GM21528 (cell line): ENCODE results near the gene IQSEC3.

Experiments used
- ATAC-seq: cut with Tn5 transposase; IDR thresholded peaks from one replicate; pipeline ENCODE4 v1.9.1; 2021; ENCODE audit warnings: mild to moderate bottlenecking, moderate library complexity; ENCODE audit not compliant: unreplicated experiment, low FRiP score

Gene IQSEC3

GRCh38 chr12:191541-191940 lies 125.0 kb downstream of the IQSEC3 start:
- ATAC-seq: no peak

GRCh38 chr12:193261-193660 lies 126.7 kb downstream of the IQSEC3 start:
- ATAC-seq: no peak

GRCh38 chr12:194276-194675 lies 127.7 kb downstream of the IQSEC3 start:
- ATAC-seq: no peak

- ATAC-seq: no peak
Measured at GRCh38 chr12:195156-195555, 128.6 kb downstream of the IQSEC3 start.

- no peak for ATAC-seq
Measured at GRCh38 chr12:195951-196350, 129.4 kb downstream of the IQSEC3 start.

GRCh38 chr12:196436-196835 lies 129.9 kb downstream of the IQSEC3 start:
- ATAC-seq: no peak

- ATAC-seq: no peak
Measured at GRCh38 chr12:197347-197746, 130.8 kb downstream of the IQSEC3 start.

- ATAC-seq: no peak
Measured at GRCh38 chr12:197911-198695, 131.5 kb downstream of the IQSEC3 start.

- no peak for ATAC-seq
Measured at GRCh38 chr12:198705-199104, 132.1 kb downstream of the IQSEC3 start.

GRCh38 chr12:201361-201760 lies 134.8 kb downstream of the IQSEC3 start:
- no peak for ATAC-seq

GRCh38 chr12:202081-202731 lies 135.6 kb downstream of the IQSEC3 start:
- ATAC-seq: no peak

GRCh38 chr12:203074-203461 lies 136.5 kb downstream of the IQSEC3 start:
- no peak for ATAC-seq

- ATAC-seq: no peak
Measured at GRCh38 chr12:203462-204260, 137.1 kb downstream of the IQSEC3 start.

GRCh38 chr12:204261-204678 lies 137.7 kb downstream of the IQSEC3 start:
- ATAC-seq: no peak

GRCh38 chr12:205026-205425 lies 138.5 kb downstream of the IQSEC3 start:
- no peak for ATAC-seq

- no peak for ATAC-seq
Measured at GRCh38 chr12:206746-207440, 140.3 kb downstream of the IQSEC3 start.

- ATAC-seq: no peak
Measured at GRCh38 chr12:207804-208203, 141.2 kb downstream of the IQSEC3 start.

GRCh38 chr12:208813-209212 lies 142.2 kb downstream of the IQSEC3 start:
- no peak for ATAC-seq

GRCh38 chr12:209246-209645 lies 142.7 kb downstream of the IQSEC3 start:
- ATAC-seq: no peak

GRCh38 chr12:209851-210250 lies 143.3 kb downstream of the IQSEC3 start:
- no peak for ATAC-seq
